ENCODE measurements around the gene FURIN.

FURIN gene

GRCh38 chr15:90862964-90863778 is 5.2 kb upstream of the FURIN start:
- DNase-seq, result no peak
- WGBS (ENCODE audit: extremely low coverage, insufficient coverage, low lambda C conversion rate), result no CpG with 5 or more reads among the region's 5 CpGs

GRCh38 chr15:90863987-90864386 is 4.4 kb upstream of the FURIN start:
- DNase-seq, result no peak
- no peak overlapping the region for H3K4ac ChIP-seq (ENCODE audit: low read depth, low read length)
- WGBS (ENCODE audit: extremely low coverage, insufficient coverage, low lambda C conversion rate), result no CpG with 5 or more reads among the region's 4 CpGs

More at GRCh38 chr15:90862964-90863778, 5.2 kb upstream of the FURIN start:
- H3K4me1 ChIP-seq (ENCODE audit: control insufficient read depth, low read depth, low read length), result peaks cover 5% of the 10 kb centered on the region
- H3K9ac ChIP-seq (ENCODE audit: low read length), result no peak overlapping the region
- H4K8ac ChIP-seq (ENCODE audit: low read depth, low read length), result no peak overlapping the region
- no peak overlapping the region for H3K4me3 ChIP-seq (ENCODE audit: low read length)
- H3K56ac ChIP-seq (ENCODE audit: low read length), result no peak overlapping the region
- no peak overlapping the region for H2BK15ac ChIP-seq (replicated peaks; ENCODE audit: low read depth)
- no peak overlapping the region for H3K4me2 ChIP-seq (ENCODE audit: low read length)
- H2BK5ac ChIP-seq (ENCODE audit: low read length), result no peak overlapping the region
- no peak overlapping the region for H2BK120ac ChIP-seq (ENCODE audit: low read depth, low read length)
- no peaks in the 10 kb centered on the region for H3K79me1 ChIP-seq (ENCODE audit: low read length)
- no peaks in the 10 kb centered on the region for H3K36me3 ChIP-seq (ENCODE audit: control insufficient read depth, insufficient read depth, low read length)
- no peaks in the 10 kb centered on the region for H3K27me3 ChIP-seq (ENCODE audit: insufficient read depth, low read length, poor library complexity)
- no peak overlapping the region for H3K27ac ChIP-seq (ENCODE audit: low read depth, low read length)
- no peak overlapping the region for H2AK5ac ChIP-seq (ENCODE audit: low read length)
- no peak overlapping the region for H3K4ac ChIP-seq (ENCODE audit: low read depth, low read length)
- no peak overlapping the region for H3K23ac ChIP-seq (ENCODE audit: low read length)
- H4K5ac ChIP-seq (ENCODE audit: low read length), result no peak overlapping the region
- no peaks in the 10 kb centered on the region for H3K79me2 ChIP-seq (ENCODE audit: control insufficient read depth, insufficient read depth, low read length)
- no peak overlapping the region for H3K18ac ChIP-seq (ENCODE audit: low read length)

GRCh38 chr15:90864507-90864906 is 3.9 kb upstream of the FURIN start:
- H3K9ac ChIP-seq (ENCODE audit: low read length), result no peak overlapping the region
- no peak overlapping the region for H3K56ac ChIP-seq (ENCODE audit: low read length)
- H3K4me2 ChIP-seq (ENCODE audit: low read length), result no peak overlapping the region
- no peak overlapping the region for H3K18ac ChIP-seq (ENCODE audit: low read length)
- H3K4me1 ChIP-seq (ENCODE audit: control insufficient read depth, low read depth, low read length), result peaks cover 13% of the 10 kb centered on the region
- DNase-seq, result peak; percentile 27
- no peak overlapping the region for H4K5ac ChIP-seq (ENCODE audit: low read length)
- H2BK15ac ChIP-seq (replicated peaks; ENCODE audit: low read depth), result no peak overlapping the region
- H3K36me3 ChIP-seq (ENCODE audit: control insufficient read depth, insufficient read depth, low read length), result no peaks in the 10 kb centered on the region
- H3K4me3 ChIP-seq (ENCODE audit: low read length), result no peak overlapping the region
- H2BK120ac ChIP-seq (ENCODE audit: low read depth, low read length), result no peak overlapping the region
- H4K8ac ChIP-seq (ENCODE audit: low read depth, low read length), result no peak overlapping the region
- H3K23ac ChIP-seq (ENCODE audit: low read length), result no peak overlapping the region
- H3K27ac ChIP-seq (ENCODE audit: low read depth, low read length), result no peak overlapping the region
- no peaks in the 10 kb centered on the region for H3K79me1 ChIP-seq (ENCODE audit: low read length)
- no peak overlapping the region for H3K4ac ChIP-seq (ENCODE audit: low read depth, low read length)
- no CpG with 5 or more reads among the region's 10 CpGs for WGBS (ENCODE audit: extremely low coverage, insufficient coverage, low lambda C conversion rate)
- H2BK5ac ChIP-seq (ENCODE audit: low read length), result no peak overlapping the region
- H3K27me3 ChIP-seq (ENCODE audit: insufficient read depth, low read length, poor library complexity), result no peaks in the 10 kb centered on the region
- no peak overlapping the region for H2AK5ac ChIP-seq (ENCODE audit: low read length)
- H3K79me2 ChIP-seq (ENCODE audit: control insufficient read depth, insufficient read depth, low read length), result no peaks in the 10 kb centered on the region

More at GRCh38 chr15:90863987-90864386, 4.4 kb upstream of the FURIN start:
- Histone ChIP-seq H4K5ac (ENCODE audit: low read length) (no peak overlapping the region), H3K27ac (ENCODE audit: low read depth, low read length) (no peak overlapping the region), H3K9ac (ENCODE audit: low read length) (no peak overlapping the region), H2AK5ac (ENCODE audit: low read length) (no peak overlapping the region), H2BK5ac (ENCODE audit: low read length) (no peak overlapping the region), H2BK120ac (ENCODE audit: low read depth, low read length) (no peak overlapping the region), H3K4me3 (ENCODE audit: low read length) (no peak overlapping the region), H3K36me3 (ENCODE audit: control insufficient read depth, insufficient read depth, low read length) (no peaks in the 10 kb centered on the region), H3K79me2 (ENCODE audit: control insufficient read depth, insufficient read depth, low read length) (no peaks in the 10 kb centered on the region), H3K56ac (ENCODE audit: low read length) (no peak overlapping the region), H3K27me3 (ENCODE audit: insufficient read depth, low read length, poor library complexity) (no peaks in the 10 kb centered on the region), H3K4me2 (ENCODE audit: low read length) (no peak overlapping the region), H2BK15ac (replicated peaks; ENCODE audit: low read depth) (no peak overlapping the region), H3K18ac (ENCODE audit: low read length) (no peak overlapping the region), H3K4me1 (ENCODE audit: control insufficient read depth, low read depth, low read length) (peaks cover 11% of the 10 kb centered on the region), H3K79me1 (ENCODE audit: low read length) (no peaks in the 10 kb centered on the region), H4K8ac (ENCODE audit: low read depth, low read length) (no peak overlapping the region), H3K23ac (ENCODE audit: low read length) (no peak overlapping the region)

GRCh38 chr15:90865702-90866101 is 2.7 kb upstream of the FURIN start:
- Histone ChIP-seq H2BK15ac (replicated peaks; ENCODE audit: low read depth) (no peak overlapping the region), H2BK5ac (ENCODE audit: low read length) (no peak overlapping the region), H3K23ac (ENCODE audit: low read length) (no peak overlapping the region), H3K18ac (ENCODE audit: low read length) (no peak overlapping the region), H3K4me2 (ENCODE audit: low read length) (no peak overlapping the region), H3K4ac (ENCODE audit: low read depth, low read length) (no peak overlapping the region), H3K79me1 (ENCODE audit: low read length) (peaks cover 3% of the 10 kb centered on the region), H3K56ac (ENCODE audit: low read length) (no peak overlapping the region), H3K4me1 (ENCODE audit: control insufficient read depth, low read depth, low read length) (peaks cover 21% of the 10 kb centered on the region), H2BK120ac (ENCODE audit: low read depth, low read length) (no peak overlapping the region), H3K4me3 (ENCODE audit: low read length) (no peak overlapping the region), H3K27ac (ENCODE audit: low read depth, low read length) (no peak overlapping the region), H4K8ac (ENCODE audit: low read depth, low read length) (no peak overlapping the region), H3K27me3 (ENCODE audit: insufficient read depth, low read length, poor library complexity) (no peaks in the 10 kb centered on the region), H4K5ac (ENCODE audit: low read length) (no peak overlapping the region), H3K9ac (ENCODE audit: low read length) (no peak overlapping the region), H3K79me2 (ENCODE audit: control insufficient read depth, insufficient read depth, low read length) (no peaks in the 10 kb centered on the region), H2AK5ac (ENCODE audit: low read length) (no peak overlapping the region), H3K36me3 (ENCODE audit: control insufficient read depth, insufficient read depth, low read length) (no peaks in the 10 kb centered on the region)
- no peak for DNase-seq
- no CpG with 5 or more reads among the region's 4 CpGs for WGBS (ENCODE audit: extremely low coverage, insufficient coverage, low lambda C conversion rate)

GRCh38 chr15:90866161-90866715 is 2.1 kb upstream of the FURIN start:
- H2BK15ac ChIP-seq (replicated peaks; ENCODE audit: low read depth), result no peak overlapping the region
- no peak overlapping the region for H3K4me2 ChIP-seq (ENCODE audit: low read length)

More at GRCh38 chr15:90866161-90866715, 2.1 kb upstream of the FURIN start:
- Histone ChIP-seq H3K9ac (ENCODE audit: low read length) (no peak overlapping the region), H3K18ac (ENCODE audit: low read length) (no peak overlapping the region), H3K79me1 (ENCODE audit: low read length) (peaks cover 3% of the 10 kb centered on the region), H2BK5ac (ENCODE audit: low read length) (no peak overlapping the region), H3K56ac (ENCODE audit: low read length) (peak overlapping the region; percentile 17), H3K4me3 (ENCODE audit: low read length) (no peak overlapping the region), H4K8ac (ENCODE audit: low read depth, low read length) (no peak overlapping the region), H2BK120ac (ENCODE audit: low read depth, low read length) (no peak overlapping the region), H3K27ac (ENCODE audit: low read depth, low read length) (no peak overlapping the region), H3K27me3 (ENCODE audit: insufficient read depth, low read length, poor library complexity) (no peaks in the 10 kb centered on the region), H3K4me1 (ENCODE audit: control insufficient read depth, low read depth, low read length) (peaks cover 21% of the 10 kb centered on the region), H3K79me2 (ENCODE audit: control insufficient read depth, insufficient read depth, low read length) (peaks cover 2% of the 10 kb centered on the region), H2AK5ac (ENCODE audit: low read length) (no peak overlapping the region), H3K4ac (ENCODE audit: low read depth, low read length) (no peak overlapping the region), H3K36me3 (ENCODE audit: control insufficient read depth, insufficient read depth, low read length) (no peaks in the 10 kb centered on the region), H3K23ac (ENCODE audit: low read length) (no peak overlapping the region), H4K5ac (ENCODE audit: low read length) (no peak overlapping the region)
- no peak for DNase-seq
- WGBS (ENCODE audit: extremely low coverage, insufficient coverage, low lambda C conversion rate), result no CpG with 5 or more reads among the region's 16 CpGs

Measured in mesendoderm (in vitro differentiated cells).